Measurements from ENCODE around the gene RPUSD1.
"Not testable (repeated sequence)": the region's sequence is repeated elsewhere in the genome, so short reads cannot be mapped to it uniquely, and the experiment has no call there.

The RPUSD1 gene

DNA sequence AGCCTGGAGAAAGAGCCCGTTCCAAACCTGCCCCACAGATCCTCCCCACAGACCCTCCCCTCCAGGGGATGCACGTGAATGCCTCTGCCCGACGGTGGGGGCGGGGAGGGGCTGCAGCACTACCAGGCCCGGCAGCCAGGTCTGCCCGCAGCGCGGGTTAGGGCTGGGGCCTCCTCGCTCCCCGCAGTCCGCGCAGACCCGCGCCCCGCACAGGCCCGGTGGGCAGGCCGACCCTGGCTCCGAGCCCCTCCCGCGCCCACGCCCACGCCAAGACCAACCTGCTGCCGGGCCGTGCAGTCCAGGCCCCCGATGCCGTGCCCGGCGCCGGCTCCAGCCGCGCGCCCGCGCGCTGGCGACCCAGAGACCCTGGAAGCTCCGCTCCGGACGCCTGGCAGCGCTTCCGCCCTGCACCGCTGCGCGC, at the start of gene RPUSD1:
TSS of gene RPUSD1 (minus strand) at position 404 of the 421 bp plus-strand sequence. CDS start 644 bp downstream, outside the sequence.
- no peak for DNase-seq

GRCh38 chr16:836822-837221, 48.6 kb upstream of the RPUSD1 start:
- DNase-seq, result not testable (repeated sequence)

- no peak for DNase-seq
These were observed 48.0 kb upstream of the RPUSD1 start for GRCh38 chr16:836221-836620.

DNA sequence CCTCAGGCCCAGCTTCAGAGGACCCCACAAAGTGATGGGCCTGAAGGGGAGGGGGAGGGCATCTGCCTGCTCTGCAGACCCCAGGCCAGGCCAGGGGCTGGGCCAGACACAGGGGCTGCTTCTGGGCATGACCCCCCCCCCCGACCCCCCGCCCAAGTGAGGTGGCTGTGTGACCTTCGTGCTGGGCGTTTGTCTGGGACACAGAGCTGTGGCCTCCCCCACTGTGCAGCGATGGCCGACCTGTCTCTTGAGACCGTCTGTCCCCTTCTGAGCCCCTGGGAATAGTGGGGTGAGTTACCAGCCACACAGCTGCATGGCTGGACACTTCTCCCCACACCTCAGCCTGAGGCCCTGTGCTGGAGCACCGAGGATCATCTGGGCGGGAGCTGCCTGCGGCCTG, 47.2 kb upstream of the RPUSD1 start:
- no peak for DNase-seq

- no peak for DNase-seq
These were observed 45.2 kb upstream of the RPUSD1 start for GRCh38 chr16:833411-833810.

- DNase-seq, result no peak
These were observed 44.6 kb upstream of the RPUSD1 start for GRCh38 chr16:832652-833336.

GRCh38 chr16:831571-832413, 43.6 kb upstream of the RPUSD1 start:
- no peak for DNase-seq

DNA sequence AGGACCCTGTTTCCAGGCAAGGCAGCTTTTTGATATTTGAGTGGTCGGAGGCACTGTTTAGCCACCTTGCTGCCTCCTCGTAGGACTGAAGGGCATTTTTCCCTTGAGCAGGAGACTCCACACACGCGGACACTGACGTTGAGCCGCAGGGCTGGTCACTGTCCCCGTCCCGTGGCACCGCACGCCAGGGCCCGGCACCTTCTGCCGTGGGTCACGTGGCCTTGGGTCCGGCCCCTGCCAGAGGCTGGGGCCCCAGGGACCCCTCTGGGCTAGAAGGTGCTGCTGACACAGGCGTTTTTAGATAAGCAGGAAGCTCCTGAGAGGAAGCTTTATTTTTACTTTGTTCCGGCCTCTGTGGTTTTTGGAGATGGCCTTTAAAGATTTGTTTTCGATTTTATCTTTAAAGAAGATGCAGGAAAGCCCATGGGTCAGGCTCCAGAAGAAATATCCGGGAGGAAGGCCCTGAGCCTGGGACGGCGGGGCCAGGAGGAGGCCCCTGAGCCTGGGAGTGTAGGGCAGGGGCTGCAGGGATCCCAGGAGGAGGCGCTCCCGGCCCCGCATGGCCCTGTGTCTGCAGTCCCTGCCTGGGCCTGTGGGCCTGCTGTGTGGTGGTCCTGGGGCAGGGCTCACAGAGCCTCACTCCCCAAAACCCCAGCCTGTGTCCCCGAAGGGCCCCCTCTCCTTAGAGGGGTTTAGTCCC, 42.8 kb upstream of the RPUSD1 start:
- DNase-seq, result no peak

- DNase-seq, result no peak
These were observed 42.1 kb upstream of the RPUSD1 start for GRCh38 chr16:830107-830870.

DNA sequence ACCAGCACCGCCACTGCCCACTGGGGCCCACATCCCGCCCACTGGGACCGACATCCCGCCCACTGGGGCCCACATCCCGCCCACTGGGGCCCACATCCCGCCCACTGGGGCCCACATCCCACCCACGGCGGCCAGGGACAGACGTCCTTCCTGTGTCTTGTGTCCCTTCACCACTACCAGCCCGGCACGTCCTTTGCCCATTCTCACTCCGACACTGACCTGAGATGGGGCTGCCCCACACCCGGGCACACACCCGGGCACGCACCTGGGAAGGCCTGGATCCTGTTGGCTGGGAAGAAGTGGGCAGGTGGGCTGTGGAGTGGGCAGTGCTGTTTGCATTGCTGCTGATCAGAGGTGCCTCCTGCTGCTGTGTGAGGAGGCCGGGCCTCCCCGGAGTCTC, 40.7 kb upstream of the RPUSD1 start:
- no peak for DNase-seq

DNA sequence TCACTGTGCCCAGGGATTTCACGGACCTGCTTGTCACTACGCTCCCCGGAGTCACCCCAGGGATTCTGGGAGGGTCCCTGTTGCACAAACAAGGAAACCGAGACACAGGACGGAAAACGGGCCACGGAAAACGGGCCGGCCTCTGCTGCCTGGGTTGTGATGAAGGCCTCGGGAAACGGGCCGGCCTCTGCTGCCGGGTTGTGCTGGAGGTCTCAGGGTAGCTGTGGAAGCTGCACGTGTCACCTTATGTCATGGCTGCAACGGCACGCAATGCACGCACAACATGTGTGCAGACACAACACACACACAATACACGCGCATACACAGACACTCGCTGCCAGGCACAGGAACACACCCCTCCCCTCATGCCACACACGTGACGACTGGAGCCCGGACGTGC, 39.3 kb upstream of the RPUSD1 start:
- no peak for DNase-seq

DNA sequence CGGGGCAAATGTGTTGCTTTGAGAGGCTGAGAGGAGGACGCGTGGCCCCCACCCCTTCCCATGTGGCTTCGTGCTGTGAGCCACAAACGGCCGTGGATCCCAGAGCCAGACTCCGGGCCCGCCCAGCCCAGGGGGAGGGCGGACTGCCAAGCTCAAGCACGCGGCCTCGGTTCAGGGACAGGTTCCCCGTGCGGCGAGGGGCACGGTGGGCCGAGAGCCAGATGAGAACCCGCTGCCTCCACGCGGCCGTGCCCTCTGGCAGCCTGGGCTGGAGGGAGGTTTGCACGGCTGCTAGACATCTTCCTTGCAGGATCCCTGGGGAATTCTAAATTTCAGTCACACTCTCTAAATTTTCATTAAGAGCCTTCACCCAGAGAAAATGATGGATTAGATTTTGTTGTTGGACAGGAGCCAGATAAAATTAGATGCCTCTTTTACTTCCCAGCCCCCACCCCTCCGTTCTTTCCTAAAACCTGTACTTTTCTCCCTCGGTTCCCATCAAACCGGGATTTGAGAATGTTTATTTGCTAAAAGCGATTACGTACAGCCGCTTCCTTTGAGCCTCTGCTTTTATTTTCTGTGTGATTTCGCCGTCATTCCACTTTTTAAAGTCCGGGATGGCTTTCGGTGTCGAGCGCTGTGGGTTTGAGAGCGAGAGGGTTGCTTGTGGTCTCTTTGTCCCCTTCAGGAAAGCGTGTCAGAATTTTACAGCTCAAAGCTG, 37.3 kb upstream of the RPUSD1 start:
- no peak for DNase-seq

GRCh38 chr16:824601-825000, 36.4 kb upstream of the RPUSD1 start:
- no peak for DNase-seq

DNA sequence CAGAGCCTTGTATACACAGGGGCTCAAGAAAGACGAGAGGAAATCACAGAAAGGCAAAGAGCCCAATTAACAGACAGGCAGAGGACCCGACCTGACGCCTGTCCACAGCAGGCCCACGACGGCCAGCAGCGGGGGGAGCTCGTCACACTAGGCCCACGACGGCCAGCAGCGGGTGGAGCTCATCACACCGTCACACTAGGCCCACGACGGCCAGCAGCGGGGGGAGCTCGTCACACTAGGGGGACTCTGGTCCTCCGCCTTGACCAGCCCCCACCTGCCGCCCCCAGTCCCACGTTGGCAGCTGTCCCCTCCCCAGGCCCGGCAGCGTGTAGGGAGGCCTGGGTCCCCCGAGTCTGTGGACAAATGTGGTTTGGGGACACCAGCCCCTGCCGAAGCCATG, 36.0 kb upstream of the RPUSD1 start:
- DNase-seq, result no peak

DNA sequence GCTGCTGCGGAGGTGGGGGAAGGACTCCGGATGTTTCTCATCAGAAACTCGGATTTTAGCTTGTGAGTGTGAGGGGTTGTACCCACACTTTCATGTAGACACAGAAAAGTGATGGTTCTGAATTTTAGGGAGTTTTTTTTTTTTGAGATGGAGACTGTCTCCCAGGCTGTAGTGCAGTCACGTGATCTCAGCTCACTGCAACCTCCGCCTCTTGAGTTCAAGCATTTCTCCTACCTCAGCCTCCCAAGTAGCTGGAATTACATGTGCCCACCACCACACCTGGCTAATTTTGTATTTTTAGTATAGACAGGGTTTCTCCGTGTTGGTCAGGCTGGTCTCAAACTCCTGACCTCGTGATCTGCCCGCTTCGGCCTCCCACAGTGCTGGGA, 34.7 kb upstream of the RPUSD1 start:
- no peak for DNase-seq

DNA sequence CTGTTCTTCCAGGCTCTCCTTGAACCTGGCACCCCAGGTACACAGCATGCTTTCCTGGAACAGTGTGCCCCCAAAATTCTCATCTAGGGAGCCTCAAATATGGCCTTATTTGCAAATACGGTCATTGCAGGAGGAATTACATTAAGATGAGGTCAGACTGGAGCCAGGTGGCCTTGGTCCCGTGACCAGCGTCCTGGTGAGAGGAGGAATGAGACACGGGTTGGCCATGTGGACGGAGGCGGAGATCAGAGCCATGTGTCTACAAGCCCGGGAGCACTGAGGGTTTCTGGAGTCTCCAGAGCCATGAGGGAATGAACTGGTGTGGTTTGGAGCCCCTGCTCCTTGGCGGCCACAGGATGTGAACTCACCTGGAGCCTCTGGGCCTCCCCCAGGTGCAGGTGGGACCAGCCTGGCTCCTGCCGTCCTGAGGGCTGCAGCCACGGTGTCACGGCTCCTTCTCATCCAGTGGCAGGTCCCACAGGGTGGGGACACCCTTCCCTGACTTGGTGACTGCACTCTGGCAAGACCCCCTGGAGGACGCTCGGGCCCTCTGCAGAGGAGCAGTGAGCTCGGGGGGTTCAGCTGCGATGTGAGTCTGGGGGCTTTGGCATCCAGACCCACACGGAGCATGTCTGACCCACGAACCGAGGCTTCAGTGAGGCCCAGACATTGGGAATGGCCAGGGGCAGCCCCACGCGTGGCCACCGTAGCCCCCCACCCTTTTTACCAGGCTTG, 34.2 kb upstream of the RPUSD1 start:
- DNase-seq, result no peak

GRCh38 chr16:821751-822150, 33.6 kb upstream of the RPUSD1 start:
- no peak for DNase-seq

DNA sequence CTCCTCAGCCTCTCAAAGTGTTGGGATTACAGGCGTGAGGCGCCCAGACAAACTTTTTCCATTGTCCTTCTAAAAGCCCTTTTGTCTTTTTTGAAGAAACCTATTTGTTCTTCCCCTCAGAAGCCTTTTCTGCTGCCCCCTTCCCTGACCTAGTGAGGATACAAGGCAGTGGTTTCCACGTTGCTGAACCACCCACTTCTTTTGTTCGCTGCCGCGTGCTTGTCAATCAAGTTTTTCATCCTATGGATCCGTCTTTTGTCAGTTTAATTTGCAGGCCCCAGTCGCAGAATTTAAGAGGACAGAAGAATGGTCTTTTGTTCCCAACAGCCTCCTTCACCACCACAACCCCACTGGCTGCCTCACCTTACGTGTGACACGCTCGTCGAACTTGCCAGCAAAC, 32.6 kb upstream of the RPUSD1 start:
- no peak for DNase-seq

DNA sequence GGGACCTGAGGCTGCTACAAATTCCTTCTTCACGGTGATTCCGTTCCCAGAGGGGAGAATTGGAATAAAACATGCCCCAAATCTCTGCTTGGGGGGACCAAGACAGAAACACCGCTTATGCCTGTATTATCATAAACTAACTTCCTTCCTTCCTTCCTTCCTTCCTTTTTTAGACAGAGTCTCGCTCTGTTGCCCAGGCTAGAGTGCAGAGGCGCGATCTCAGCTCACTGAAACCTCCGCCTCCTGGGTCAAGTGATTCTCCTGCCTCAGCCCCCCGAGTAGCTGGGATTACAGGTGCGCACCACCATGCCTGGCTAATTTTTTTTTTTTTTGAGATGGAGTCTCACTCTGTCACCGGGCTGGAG, 31.8 kb upstream of the RPUSD1 start:
- DNase-seq, result not testable (repeated sequence)

DNA sequence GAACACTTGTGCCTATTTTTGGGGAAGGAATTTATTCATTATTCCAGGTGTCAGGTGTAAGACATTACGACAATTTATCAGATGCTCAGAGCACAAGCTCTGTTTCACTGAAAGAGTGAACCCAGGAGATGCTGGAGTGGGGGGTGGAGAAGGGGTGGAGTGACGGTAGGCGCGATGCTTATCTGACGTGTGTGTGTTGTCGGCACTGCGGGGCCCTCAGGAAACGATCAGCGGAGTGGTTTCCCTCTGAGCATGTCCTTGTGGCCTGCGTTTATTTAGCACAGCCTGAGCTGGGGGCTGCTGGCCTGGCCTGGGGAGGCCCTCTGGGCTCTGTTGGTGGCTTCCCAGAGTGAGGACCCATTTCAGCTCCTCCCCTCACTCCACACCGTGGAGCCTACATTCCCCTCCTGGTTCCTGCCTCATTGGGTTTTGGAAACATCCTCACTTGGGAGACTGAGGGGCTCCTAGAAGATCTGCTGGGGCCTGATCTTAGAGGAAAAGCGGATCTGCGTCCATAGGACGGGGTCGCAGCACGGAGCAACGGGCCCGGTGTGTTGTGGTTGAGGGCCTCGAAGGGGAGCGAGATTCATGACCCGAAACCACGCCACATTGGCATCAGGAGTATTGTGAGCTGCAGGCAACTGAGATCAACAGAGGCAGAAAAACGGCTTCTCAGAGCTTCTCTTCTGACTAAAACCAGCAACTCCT, 31.3 kb upstream of the RPUSD1 start:
- no peak for DNase-seq

- DNase-seq, result no peak
These were observed 30.4 kb upstream of the RPUSD1 start for GRCh38 chr16:818592-818991.
